Osteoblast (primary cell): ENCODE data around the gene SPDYC. TPM values are rescaled to one million over a fixed set of nuclear protein-coding genes. Genes with fewer than 3 reads are reported as not detected.

Experiments used
- DNase-seq: peaks from one replicate; pipeline ENCODE4 v3.0.0; 2011; ENCODE audit warnings: low spot score, mixed read lengths; ENCODE audit not compliant: insufficient read length; ENCODE audit errors: missing footprints
- H2AFZ ChIP-seq: 2 replicates; pipeline ENCODE4 v1.6.0; 2011; ENCODE audit warnings: mild to moderate bottlenecking, low read length
- H3K27ac ChIP-seq: 2 replicates; pipeline ENCODE4 v1.5.1; 2011; ENCODE audit warnings: mild to moderate bottlenecking, low read depth, low read length, moderate library complexity
- H3K27me3 ChIP-seq: 2 replicates; pipeline ENCODE4 v1.6.0; 2012; ENCODE audit warnings: mild to moderate bottlenecking, control low read depth, inconsistent platforms, low read length, moderate library complexity; ENCODE audit not compliant: insufficient read depth
- H3K36me3 ChIP-seq: 2 replicates; pipeline ENCODE4 v1.5.1; 2011; ENCODE audit warnings: mild to moderate bottlenecking, low read length, control low read depth, moderate library complexity; ENCODE audit not compliant: insufficient read depth
- H3K4me1 ChIP-seq: 2 replicates; pipeline ENCODE4 v1.5.1; 2011; ENCODE audit warnings: mild to moderate bottlenecking, low read length, control low read depth, moderate library complexity; ENCODE audit not compliant: insufficient read depth
- H3K4me2 ChIP-seq: 2 replicates; pipeline ENCODE4 v1.6.0; 2011; ENCODE audit warnings: mild to moderate bottlenecking, low read length; ENCODE audit not compliant: insufficient read depth
- H3K4me3 ChIP-seq: fragments of 200-600 bp; sonication (generic); 3 replicates; pipeline ENCODE4 v1.5.1; 2012; ENCODE audit warnings: mild to moderate bottlenecking, low read length, inconsistent platforms; ENCODE audit not compliant: insufficient read depth
- H3K79me2 ChIP-seq: 2 replicates; pipeline ENCODE4 v1.6.0; 2012; ENCODE audit warnings: mild to moderate bottlenecking, low read length, control low read depth, inconsistent platforms; ENCODE audit not compliant: insufficient read depth
- H3K9me3 ChIP-seq: 2 replicates; pipeline ENCODE4 v1.5.1; 2011; ENCODE audit warnings: low read depth, low read length, control low read depth
- H4K20me1 ChIP-seq: 2 replicates; pipeline ENCODE4 v1.6.0; 2012; ENCODE audit warnings: mild to moderate bottlenecking, low read length, control low read depth; ENCODE audit not compliant: insufficient read depth
- total RNA-seq: library from RNA; depleted of rRNA; stranded (reverse); fragments of >200 nt; gene quantifications from 2 replicates; pipeline ENCODE4 v1.2.3, GENCODE V29; 2012
- TF ChIP-seq, protein P1 (sequence below): IDR thresholded peaks from 2 replicates; pipeline ENCODE4 v1.5.1; 2011; ENCODE audit warnings: mild to moderate bottlenecking, low read depth, low read length, moderate library complexity; ENCODE audit errors: extremely low read depth

SPDYC gene
- total RNA-seq, 1 donor, result not detected

DNA sequence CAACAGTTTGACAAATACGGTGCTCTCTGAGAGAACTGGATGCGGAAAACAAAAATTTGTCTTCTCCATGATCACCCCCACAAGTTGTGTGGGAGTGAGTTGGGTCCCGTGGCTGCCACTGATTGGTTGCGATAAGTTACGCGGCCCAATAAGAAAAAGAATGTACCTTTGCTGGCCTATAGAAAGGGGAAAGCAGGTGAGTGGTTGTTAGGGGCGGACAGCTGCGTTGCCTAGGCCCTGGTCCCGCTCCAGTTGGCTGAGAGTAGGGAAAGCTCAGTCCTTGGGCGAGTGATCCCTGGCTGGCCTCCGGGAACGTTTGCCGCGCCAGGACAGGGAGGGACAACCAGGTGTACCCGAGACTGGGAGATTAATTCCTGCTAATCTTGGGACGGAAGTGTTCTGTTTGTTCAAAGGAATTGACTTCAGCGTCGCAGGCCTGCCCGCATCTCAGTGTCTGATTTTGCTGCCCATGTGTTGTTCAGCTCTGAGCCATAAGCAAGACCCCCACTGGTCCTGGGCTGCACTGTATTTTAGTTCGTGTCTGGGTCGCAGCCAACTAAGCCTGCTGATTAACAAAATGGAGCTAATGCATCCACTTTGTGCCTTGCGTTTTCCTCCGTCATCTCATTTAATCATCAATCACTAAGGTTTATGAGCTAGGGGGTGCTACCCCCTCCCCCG is 34.9 kb upstream of the SPDYC start:
- H2AFZ ChIP-seq, result peak overlapping the region; percentile 93
- peak overlapping the region; percentile 99 for H3K27ac ChIP-seq
- peaks cover 18% of the 10 kb centered on the region for H3K4me1 ChIP-seq
- no peaks in the 10 kb centered on the region for H3K27me3 ChIP-seq
- H3K4me3 ChIP-seq, result peak overlapping the region; percentile 96
- peaks cover 49% of the 10 kb centered on the region for H3K79me2 ChIP-seq
- peak overlapping the region; percentile 85 for H3K4me2 ChIP-seq
- H4K20me1 ChIP-seq, result peaks cover 32% of the 10 kb centered on the region
- peak; percentile 98 for DNase-seq
- peaks cover 26% of the 10 kb centered on the region for H3K36me3 ChIP-seq
- H3K9me3 ChIP-seq, result no peaks in the 10 kb centered on the region
- TF ChIP-seq, protein P1, sequence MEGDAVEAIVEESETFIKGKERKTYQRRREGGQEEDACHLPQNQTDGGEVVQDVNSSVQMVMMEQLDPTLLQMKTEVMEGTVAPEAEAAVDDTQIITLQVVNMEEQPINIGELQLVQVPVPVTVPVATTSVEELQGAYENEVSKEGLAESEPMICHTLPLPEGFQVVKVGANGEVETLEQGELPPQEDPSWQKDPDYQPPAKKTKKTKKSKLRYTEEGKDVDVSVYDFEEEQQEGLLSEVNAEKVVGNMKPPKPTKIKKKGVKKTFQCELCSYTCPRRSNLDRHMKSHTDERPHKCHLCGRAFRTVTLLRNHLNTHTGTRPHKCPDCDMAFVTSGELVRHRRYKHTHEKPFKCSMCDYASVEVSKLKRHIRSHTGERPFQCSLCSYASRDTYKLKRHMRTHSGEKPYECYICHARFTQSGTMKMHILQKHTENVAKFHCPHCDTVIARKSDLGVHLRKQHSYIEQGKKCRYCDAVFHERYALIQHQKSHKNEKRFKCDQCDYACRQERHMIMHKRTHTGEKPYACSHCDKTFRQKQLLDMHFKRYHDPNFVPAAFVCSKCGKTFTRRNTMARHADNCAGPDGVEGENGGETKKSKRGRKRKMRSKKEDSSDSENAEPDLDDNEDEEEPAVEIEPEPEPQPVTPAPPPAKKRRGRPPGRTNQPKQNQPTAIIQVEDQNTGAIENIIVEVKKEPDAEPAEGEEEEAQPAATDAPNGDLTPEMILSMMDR, result no peak

DNA sequence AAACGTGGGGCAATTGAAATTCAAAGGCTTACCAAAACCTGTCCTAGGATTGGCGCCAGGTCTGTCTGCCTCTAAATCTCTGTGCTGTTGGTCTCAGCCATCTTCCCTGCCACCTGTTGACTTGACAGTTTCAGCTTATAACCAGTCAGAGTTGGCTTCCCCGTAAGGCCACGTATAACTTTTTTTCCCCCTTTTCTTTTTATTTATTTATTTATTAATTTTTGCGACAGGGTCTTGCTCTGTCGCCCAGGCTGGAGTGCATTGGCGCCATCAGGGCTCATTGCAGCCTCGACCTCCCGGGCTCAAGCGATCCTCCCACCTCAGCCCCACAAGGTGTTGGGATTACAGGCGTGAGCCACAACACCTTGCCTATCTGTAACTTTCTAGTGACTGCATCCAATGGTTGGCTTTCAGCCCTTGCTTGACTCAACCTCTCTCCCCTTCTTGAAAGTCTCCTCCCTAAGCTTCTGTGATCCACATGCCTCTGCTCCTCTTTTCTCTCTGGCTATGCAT is 34.3 kb upstream of the SPDYC start:
- H3K27me3 ChIP-seq, result no peaks in the 10 kb centered on the region
- peaks cover 22% of the 10 kb centered on the region for H3K36me3 ChIP-seq
- TF ChIP-seq, protein P1, result no peak
- H3K4me3 ChIP-seq, result peak overlapping the region; percentile 96
- peak overlapping the region; percentile 85 for H3K4me2 ChIP-seq
- peaks cover 18% of the 10 kb centered on the region for H3K4me1 ChIP-seq
- H3K79me2 ChIP-seq, result peaks cover 45% of the 10 kb centered on the region
- peak overlapping the region; percentile 99 for H3K27ac ChIP-seq
- DNase-seq, result no peak
- peak overlapping the region; percentile 78 for H2AFZ ChIP-seq
- H4K20me1 ChIP-seq, result peaks cover 31% of the 10 kb centered on the region
- no peaks in the 10 kb centered on the region for H3K9me3 ChIP-seq

DNA sequence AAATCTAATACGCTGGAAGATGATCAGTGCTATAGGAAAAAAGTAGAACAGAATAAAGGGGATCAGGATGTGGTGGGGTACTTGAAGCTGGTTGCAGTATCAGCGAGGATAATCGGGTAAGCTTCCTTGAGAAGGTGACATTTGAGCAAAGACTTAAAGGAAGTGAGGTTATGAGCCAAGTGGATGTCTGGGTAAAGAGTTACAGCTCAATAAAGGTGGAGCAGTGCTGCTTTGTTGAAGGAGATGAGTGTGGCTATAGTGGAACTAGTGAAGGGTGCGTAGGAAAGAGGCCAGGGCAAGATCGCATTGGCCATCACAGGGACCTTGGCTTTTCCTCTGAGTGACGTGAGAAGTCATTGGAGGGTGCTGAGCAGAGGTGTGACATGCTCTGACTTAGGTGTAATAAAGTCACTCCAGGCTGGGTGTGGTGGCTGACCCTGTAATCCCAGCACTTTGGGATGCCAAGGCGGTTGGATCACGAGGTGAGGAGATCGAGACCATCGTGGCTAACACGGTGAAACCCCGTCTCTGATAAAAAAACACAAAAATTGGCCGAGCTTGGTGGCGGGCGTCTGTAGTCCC is 33.4 kb upstream of the SPDYC start:
- Histone ChIP-seq H3K4me2 (no peak overlapping the region), H3K27ac (no peak overlapping the region), H3K4me3 (no peak overlapping the region), H3K79me2 (peaks cover 36% of the 10 kb centered on the region), H4K20me1 (peaks cover 23% of the 10 kb centered on the region), H3K4me1 (peaks cover 18% of the 10 kb centered on the region), H3K36me3 (peaks cover 13% of the 10 kb centered on the region), H3K27me3 (peaks cover 6% of the 10 kb centered on the region), H3K9me3 (no peaks in the 10 kb centered on the region), H2AFZ (no peak overlapping the region)
- TF ChIP-seq, protein P1, result no peak
- no peak for DNase-seq

DNA sequence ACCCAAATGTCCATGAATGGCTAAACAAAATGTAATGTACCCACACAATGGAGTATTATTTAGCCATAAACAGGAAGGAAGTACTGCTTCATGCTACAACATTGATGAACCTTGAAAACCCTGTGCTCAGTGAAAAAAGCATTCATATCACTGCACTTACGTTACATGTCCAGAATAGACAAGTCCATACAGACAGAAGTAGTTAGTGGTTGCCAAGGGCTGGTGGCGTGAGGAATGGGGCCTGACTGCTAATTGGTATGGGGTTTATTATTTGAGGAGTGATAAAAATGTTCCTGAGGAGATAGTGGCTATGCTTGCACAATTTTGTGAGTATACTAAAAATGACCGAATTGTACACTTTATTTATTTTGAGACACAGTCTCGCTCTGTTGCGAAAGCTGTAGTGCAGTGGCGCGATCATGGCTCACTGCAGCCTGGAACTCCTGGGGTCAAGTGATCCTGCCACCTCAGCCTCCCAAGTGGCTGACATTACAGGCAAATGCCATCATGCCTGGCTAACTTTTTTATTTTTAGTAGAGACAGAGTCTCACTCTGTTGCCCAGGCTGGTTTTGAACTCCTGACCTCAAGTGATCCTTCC is 28.0 kb upstream of the SPDYC start:
- no peak for DNase-seq
- Histone ChIP-seq H3K27me3 (peaks cover 22% of the 10 kb centered on the region), H3K4me2 (no peak overlapping the region), H3K4me1 (no peaks in the 10 kb centered on the region), H4K20me1 (no peaks in the 10 kb centered on the region), H3K9me3 (no peaks in the 10 kb centered on the region), H3K36me3 (no peaks in the 10 kb centered on the region), H3K27ac (no peak overlapping the region), H3K79me2 (no peaks in the 10 kb centered on the region), H3K4me3 (no peak overlapping the region), H2AFZ (no peak overlapping the region)
- TF ChIP-seq, protein P1, result no peak
